Upper lobe of left lung (tissue), 6 donors: ENCODE data around the gene LIMCH1. TPM values are rescaled to one million over a fixed set of nuclear protein-coding genes. Genes with fewer than 3 reads are reported as not detected.

Source experiments
- ATAC-seq, 2 donors: fragments of 200-7000 bp; cut with Tn5 transposase; one replicate each; pipeline ENCODE4 v1.9.1; 2022; ENCODE audit warnings: mild to moderate bottlenecking in 2 of 2, moderate library complexity in 2 of 2; ENCODE audit not compliant: low FRiP score in 2 of 2
- DNase-seq, 2 donors: peaks; one replicate each; pipeline ENCODE4 v3.0.0-alpha.2; 2019 to 2020
- H3K27ac ChIP-seq, 4 donors: fragments of 200-600 bp; sonication (generic); one replicate each; pipeline ENCODE4 v1.5.1; 2016 to 2019
- H3K27me3 ChIP-seq, 4 donors: fragments of 200-600 bp; sonication (generic); one replicate each; pipeline ENCODE4 v1.5.1; 2017 to 2019
- H3K36me3 ChIP-seq, 4 donors: fragments of 200-600 bp; sonication (generic); one replicate each; pipeline ENCODE4 v1.5.1; 2016 to 2019
- H3K4me1 ChIP-seq, 4 donors: fragments of 200-600 bp; sonication (generic); one replicate each; pipeline ENCODE4 v1.5.1; 2018 to 2019
- H3K4me3 ChIP-seq, 4 donors: fragments of 200-600 bp; sonication (generic); one replicate each; pipeline ENCODE4 v1.5.1; 2017 to 2019; ENCODE audit warnings: mild to moderate bottlenecking in 2 of 4, moderate library complexity in 1 of 4
- H3K9me3 ChIP-seq, 4 donors: fragments of 200-600 bp; sonication (generic); one replicate each; pipeline ENCODE4 v1.5.1; 2018 to 2019
- EP300 ChIP-seq, 4 donors: sonication (generic); formaldehyde crosslinking; IDR thresholded peaks; one replicate each; pipeline ENCODE4 v1.5.1; 2017; ENCODE audit warnings: antibody characterized with exemption in 4 of 4, control low read depth in 2 of 4
- POLR2A ChIP-seq, 4 donors: fragments of 450-650 bp; IDR thresholded peaks; one replicate each; pipeline ENCODE4 v1.5.1; 2016 to 2017; ENCODE audit warnings: antibody characterized with exemption in 4 of 4, mild to moderate bottlenecking in 2 of 4
- POLR2AphosphoS5 ChIP-seq, 2 donors: sonication (generic); formaldehyde crosslinking; IDR thresholded peaks; one replicate each; pipeline ENCODE4 v1.5.1; 2017; ENCODE audit warnings: antibody characterized with exemption in 2 of 2
- WGBS, 2 donors: methylation state at CpG; one replicate each; pipeline ENCODE4 v1.1.5; 2017 to 2018; 5-methylcytosine and 5-hydroxymethylcytosine counted together
- total RNA-seq, 6 donors: library from RNA; depleted of rRNA in 4 of 6; stranded (reverse); fragments of >200 nt in 4 of 6; gene quantifications; one replicate each; pipeline versions ENCODE4 v1.1.0 to v1.2.1, GENCODE V29; 2016 to 2021
- TF ChIP-seq, protein P1 (sequence below), 6 experiments: fragments of 450-650 bp in 4 of 6; fragments of 200-600 bp in 2 of 6; sonication (generic) in 2 of 6; IDR thresholded peaks; one replicate each; pipeline ENCODE4 v1.5.1; 2016 to 2019; ENCODE audit warnings: antibody characterized with exemption in 6 of 6
- donor health status: DM: no; HTN: no; CAD: no; lungs with moderate emphysema.
- donor health status: DM: no; HTN: yes; CAD: no; lungs with severe emphysema.

The LIMCH1 gene
- total RNA-seq, 6 donors from 2014 or later, result 231 to 598 (median 331) TPM

DNA sequence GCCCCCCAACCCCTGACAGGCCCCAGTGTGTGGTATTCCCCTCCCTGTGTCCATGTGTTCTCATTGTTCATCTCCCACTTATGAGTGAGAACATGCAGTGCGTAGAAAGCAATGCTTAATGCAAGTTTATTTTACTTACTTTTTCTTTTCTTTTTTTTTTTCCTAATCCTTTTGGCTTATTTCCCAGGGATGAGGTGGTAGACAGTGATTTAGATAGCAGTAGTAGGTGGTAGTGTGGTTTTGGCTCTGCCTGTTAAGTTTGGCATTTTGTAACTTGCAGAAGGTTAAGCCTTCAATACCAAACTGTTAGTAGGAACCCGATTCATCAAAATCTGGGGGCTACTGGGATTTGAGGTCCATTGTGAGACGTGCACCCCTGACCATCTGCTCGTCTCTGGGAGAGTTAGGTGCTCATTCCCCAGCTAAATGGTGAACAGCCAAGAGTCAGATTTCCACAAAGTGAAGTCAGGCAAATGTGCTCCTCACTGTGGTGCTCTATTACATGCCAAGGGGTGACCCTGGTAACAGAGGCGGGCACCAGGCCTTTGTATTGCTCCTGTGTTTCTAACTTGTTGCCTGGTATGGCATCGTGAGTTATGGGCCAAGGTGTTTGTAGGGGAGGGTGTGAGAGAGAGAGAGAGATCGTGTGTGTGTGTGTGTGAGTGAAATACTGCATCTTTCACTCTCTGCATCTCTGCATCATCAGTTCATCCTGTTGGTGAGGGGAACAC, 140.3 kb downstream of the LIMCH1 start:
- peaks cover 0 to 86% (median 40%) of the 10 kb centered on the region in 4 donors for H3K36me3 ChIP-seq

DNA sequence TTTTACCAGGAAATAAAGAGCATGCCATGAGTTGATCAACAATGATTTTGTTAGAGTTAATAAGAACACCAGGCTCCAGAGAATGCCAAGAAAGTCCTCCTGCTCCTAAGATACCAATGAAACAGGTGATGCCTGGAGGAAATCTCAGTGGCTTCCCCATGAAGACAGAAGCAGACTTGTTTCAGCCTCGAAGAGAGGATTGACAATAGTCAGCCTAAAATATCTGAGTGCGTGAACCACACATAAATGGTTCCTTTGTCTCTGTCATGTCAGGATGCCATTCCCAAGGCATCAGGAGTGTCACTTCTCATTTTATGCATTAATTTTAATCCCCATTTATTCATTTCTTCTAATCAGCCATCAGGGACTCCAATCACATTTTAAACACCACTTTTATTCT, 141.0 kb downstream of the LIMCH1 start:
- no peaks in the 10 kb centered on the region for H3K9me3 ChIP-seq
- peaks cover 0 to 86% (median 45%) of the 10 kb centered on the region in 4 donors for H3K36me3 ChIP-seq
- TF ChIP-seq POLR2A (IDR thresholded peaks at IDR 0.05), result no peak
- no peak for TF ChIP-seq POLR2AphosphoS5 (IDR thresholded peaks at IDR 0.05)
- TF ChIP-seq, protein P1, sequence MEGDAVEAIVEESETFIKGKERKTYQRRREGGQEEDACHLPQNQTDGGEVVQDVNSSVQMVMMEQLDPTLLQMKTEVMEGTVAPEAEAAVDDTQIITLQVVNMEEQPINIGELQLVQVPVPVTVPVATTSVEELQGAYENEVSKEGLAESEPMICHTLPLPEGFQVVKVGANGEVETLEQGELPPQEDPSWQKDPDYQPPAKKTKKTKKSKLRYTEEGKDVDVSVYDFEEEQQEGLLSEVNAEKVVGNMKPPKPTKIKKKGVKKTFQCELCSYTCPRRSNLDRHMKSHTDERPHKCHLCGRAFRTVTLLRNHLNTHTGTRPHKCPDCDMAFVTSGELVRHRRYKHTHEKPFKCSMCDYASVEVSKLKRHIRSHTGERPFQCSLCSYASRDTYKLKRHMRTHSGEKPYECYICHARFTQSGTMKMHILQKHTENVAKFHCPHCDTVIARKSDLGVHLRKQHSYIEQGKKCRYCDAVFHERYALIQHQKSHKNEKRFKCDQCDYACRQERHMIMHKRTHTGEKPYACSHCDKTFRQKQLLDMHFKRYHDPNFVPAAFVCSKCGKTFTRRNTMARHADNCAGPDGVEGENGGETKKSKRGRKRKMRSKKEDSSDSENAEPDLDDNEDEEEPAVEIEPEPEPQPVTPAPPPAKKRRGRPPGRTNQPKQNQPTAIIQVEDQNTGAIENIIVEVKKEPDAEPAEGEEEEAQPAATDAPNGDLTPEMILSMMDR (IDR thresholded peaks at IDR 0.05), result no peak
- no peak for TF ChIP-seq EP300 (IDR thresholded peaks at IDR 0.05)
- no peaks in the 10 kb centered on the region for H3K27me3 ChIP-seq
- no peak overlapping the region for H3K4me3 ChIP-seq
- H3K4me1 ChIP-seq, result no peaks in the 10 kb centered on the region
- no peak overlapping the region for H3K27ac ChIP-seq
- ATAC-seq, result no peak
- 88 to 91% methylated on average over 2 of the region's 2 CpGs for WGBS, 2 donors
- DNase-seq, result no peak

More for the DNA sequence above, 140.3 kb downstream of the LIMCH1 start:
- H3K27me3 ChIP-seq, result no peaks in the 10 kb centered on the region
- 84 to 86% methylated on average over 7 of the region's 7 CpGs for WGBS, 2 donors
- no peaks in the 10 kb centered on the region for H3K9me3 ChIP-seq
- H3K4me3 ChIP-seq, result no peak overlapping the region
- no peak for TF ChIP-seq EP300 (IDR thresholded peaks at IDR 0.05)
- no peak for TF ChIP-seq POLR2AphosphoS5 (IDR thresholded peaks at IDR 0.05)
- no peak for TF ChIP-seq POLR2A (IDR thresholded peaks at IDR 0.05)
- TF ChIP-seq, protein P1 (IDR thresholded peaks at IDR 0.05), result no peak
- H3K4me1 ChIP-seq, result no peaks in the 10 kb centered on the region
- ATAC-seq (no peak), DNase-seq (no peak)
- H3K27ac ChIP-seq, result no peak overlapping the region

DNA sequence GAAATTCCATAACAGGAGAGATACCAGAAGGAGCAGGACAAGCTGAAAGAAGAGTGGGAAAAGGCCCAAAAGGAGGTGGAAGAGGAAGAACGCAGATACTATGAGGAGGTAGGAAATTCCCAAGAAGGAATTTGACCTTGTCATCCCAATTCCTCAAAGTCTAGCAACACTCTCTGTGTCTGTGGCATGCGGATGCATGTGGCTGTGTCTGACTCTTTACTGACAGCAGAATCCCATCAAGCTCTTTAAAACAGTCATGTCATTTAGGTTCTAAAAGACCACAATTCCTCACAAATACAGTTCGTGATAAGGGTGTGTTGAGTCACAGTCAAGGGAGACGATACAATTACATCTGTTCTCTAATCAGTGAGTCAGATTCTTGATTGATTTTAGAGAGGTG, 142.0 kb downstream of the LIMCH1 start:
- Histone ChIP-seq H3K4me3 (no peak overlapping the region), H3K27me3 (no peaks in the 10 kb centered on the region), H3K4me1 (no peaks in the 10 kb centered on the region), H3K36me3 (peaks cover 3 to 88% (median 49%) of the 10 kb centered on the region in 4 donors), H3K9me3 (no peaks in the 10 kb centered on the region), H3K27ac (no peak overlapping the region)
- TF ChIP-seq POLR2AphosphoS5 (IDR thresholded peaks at IDR 0.05), result no peak
- TF ChIP-seq, protein P1 (IDR thresholded peaks at IDR 0.05), result no peak
- no peak for TF ChIP-seq EP300 (IDR thresholded peaks at IDR 0.05)
- no peak for TF ChIP-seq POLR2A (IDR thresholded peaks at IDR 0.05)
- ATAC-seq (no peak), DNase-seq (no peak)
- WGBS, 2 donors, result 80% methylated on average over 4 of the region's 4 CpGs

DNA sequence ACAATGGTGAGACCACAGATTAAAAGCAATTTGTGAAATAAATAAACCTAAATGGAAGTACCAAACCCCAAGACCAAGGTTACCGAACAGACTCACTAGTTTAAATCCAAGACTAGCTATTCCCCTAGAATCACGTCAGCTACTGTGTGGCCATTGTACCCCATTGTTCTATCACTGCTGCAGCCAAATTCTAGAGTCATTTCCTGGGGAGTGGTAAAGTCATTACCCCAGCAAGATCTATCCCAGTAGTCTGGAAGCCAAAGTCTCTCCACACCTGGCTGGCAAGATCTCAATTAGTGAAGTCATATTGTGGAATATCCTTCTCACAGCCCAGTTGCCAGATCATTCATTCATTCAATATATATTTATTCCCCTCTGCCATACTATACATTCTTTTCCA, 143.1 kb downstream of the LIMCH1 start:
- no peak for DNase-seq
- TF ChIP-seq, protein P1 (IDR thresholded peaks at IDR 0.05), result no peak
- no peak for TF ChIP-seq POLR2AphosphoS5 (IDR thresholded peaks at IDR 0.05)
- TF ChIP-seq POLR2A (IDR thresholded peaks at IDR 0.05), result no peak
- no peak for TF ChIP-seq EP300 (IDR thresholded peaks at IDR 0.05)
- 92 to 93% methylated on average over 2 of the region's 2 CpGs for WGBS, 2 donors
- ATAC-seq, result no peak
- Histone ChIP-seq H3K27ac (no peak overlapping the region), H3K36me3 (peaks cover 3 to 88% (median 51%) of the 10 kb centered on the region in 4 donors), H3K4me3 (no peak overlapping the region), H3K27me3 (no peaks in the 10 kb centered on the region), H3K4me1 (no peaks in the 10 kb centered on the region), H3K9me3 (no peaks in the 10 kb centered on the region)

DNA sequence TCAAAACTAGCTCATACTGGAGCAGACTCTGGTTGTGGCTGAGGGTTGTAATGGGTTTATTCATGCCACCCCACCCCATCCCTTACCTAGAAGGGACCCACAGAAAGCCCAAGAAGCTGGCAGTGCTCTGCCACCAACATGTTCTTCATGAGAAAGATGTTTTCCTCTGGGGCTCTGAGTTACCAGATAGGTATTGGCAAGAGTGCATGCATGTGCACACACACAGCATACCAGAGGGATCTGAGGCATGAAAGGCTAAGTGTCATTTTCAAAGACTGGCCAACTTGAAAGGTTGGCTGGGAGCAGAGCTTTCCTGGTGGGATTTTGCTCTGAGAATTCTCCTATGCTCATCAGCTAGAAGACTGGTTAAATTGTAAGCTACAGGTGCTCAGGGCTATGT, 145.4 kb downstream of the LIMCH1 start:
- TF ChIP-seq POLR2A (IDR thresholded peaks at IDR 0.05), result no peak
- no peak for TF ChIP-seq POLR2AphosphoS5 (IDR thresholded peaks at IDR 0.05)
- TF ChIP-seq, protein P1 (IDR thresholded peaks at IDR 0.05), result no peak
- no peak for TF ChIP-seq EP300 (IDR thresholded peaks at IDR 0.05)
- Histone ChIP-seq H3K27ac (no peak overlapping the region), H3K4me1 (no peaks in the 10 kb centered on the region), H3K9me3 (no peaks in the 10 kb centered on the region), H3K4me3 (no peak overlapping the region), H3K36me3 (peaks cover 9 to 97% (median 47%) of the 10 kb centered on the region in 4 donors), H3K27me3 (no peaks in the 10 kb centered on the region)
- DNase-seq (no peak), ATAC-seq (no peak)
